H1 (cell line): ENCODE results near the gene MRPS25.

ENCODE experiments used
- BRCA1 ChIP-seq: IDR thresholded peaks from 2 replicates; pipeline ENCODE4 v1.6.1; 2012; ENCODE audit warnings: low read depth, low read length, improper control_type of control experiment
- CBX5 ChIP-seq: fragments of 300-800, 300-1000 bp; sonication (generic); IDR thresholded peaks from 2 replicates; pipeline ENCODE4 v1.7.1; 2016; ENCODE audit warnings: antibody characterized with exemption, low read length, low read depth
- CEBPB ChIP-seq: IDR thresholded peaks from 2 replicates; pipeline ENCODE4 v1.6.1; 2012; ENCODE audit warnings: low read depth, low read length
- CREB1 ChIP-seq: IDR thresholded peaks from 2 replicates; pipeline ENCODE4 v1.6.1; 2012; ENCODE audit warnings: inconsistent platforms
- CTCF ChIP-seq, 3 experiments: IDR thresholded peaks; 1 replicate in 2 of 3; 2 replicates in 1 of 3; pipeline versions ENCODE4 v1.5.1 to v1.6.1; 2011; ENCODE audit warnings: low read length in 3 of 3, mild to moderate bottlenecking in 3 of 3, inconsistent platforms in 2 of 3, low read depth in 1 of 3, moderate library complexity in 1 of 3; ENCODE audit not compliant: insufficient read depth in 1 of 3; ENCODE audit errors: control extremely low read depth in 1 of 3
- E2F6 ChIP-seq: IDR thresholded peaks from 2 replicates; pipeline ENCODE4 v1.6.1; 2012; ENCODE audit warnings: inconsistent platforms
- JUN ChIP-seq: IDR thresholded peaks from 2 replicates; pipeline ENCODE4 v1.6.1; 2011; ENCODE audit warnings: low read depth, mild to moderate bottlenecking, improper control_type of control experiment, low read length
- JUND ChIP-seq: IDR thresholded peaks from 2 replicates; pipeline ENCODE4 v1.6.1; 2011; ENCODE audit warnings: mild to moderate bottlenecking, improper control_type of control experiment, low read length
- NRF1 ChIP-seq: IDR thresholded peaks from 2 replicates; pipeline ENCODE4 v1.6.1; 2011; ENCODE audit warnings: mild to moderate bottlenecking, low read depth, low read length, improper control_type of control experiment
- SP1 ChIP-seq: IDR thresholded peaks from 2 replicates; pipeline ENCODE4 v1.6.1; 2011; ENCODE audit warnings: low read depth, low read length
- TAF1 ChIP-seq: IDR thresholded peaks from 2 replicates; pipeline ENCODE4 v1.6.1; 2011; ENCODE audit warnings: mild to moderate bottlenecking, low read depth, low read length
- TF ChIP-seq, protein P1 (sequence below): IDR thresholded peaks from 2 replicates; pipeline ENCODE4 v1.6.1; 2011; ENCODE audit warnings: low read depth, mild to moderate bottlenecking, low read length; ENCODE audit not compliant: insufficient read depth

- TF ChIP-seq JUND (no peak), CTCF (IDR thresholded peaks at IDR 0.05; ENCODE audit: control extremely low read depth in 1 of 3, insufficient read depth in 1 of 3, low read depth in 1 of 3, low read length in 3 of 3) (no peak), CREB1 (no peak), BRCA1 (no peak), CEBPB (no peak), TAF1 (no peak), SP1 (no peak), NRF1 (no peak), JUN (no peak), CBX5 (no peak), E2F6 (no peak)
- TF ChIP-seq, protein P1, sequence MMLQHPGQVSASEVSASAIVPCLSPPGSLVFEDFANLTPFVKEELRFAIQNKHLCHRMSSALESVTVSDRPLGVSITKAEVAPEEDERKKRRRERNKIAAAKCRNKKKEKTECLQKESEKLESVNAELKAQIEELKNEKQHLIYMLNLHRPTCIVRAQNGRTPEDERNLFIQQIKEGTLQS = no peak
These were observed 46.9 kb upstream of the MRPS25 start for GRCh38 chr3:15112011-15112410.
